Uterus (tissue), 2 donors: ENCODE results near the gene BCAS3.

Experiments
- CTCF ChIP-seq, 4 experiments: fragments of 200-600 bp in 2 of 4; fragments of 450-650 bp in 2 of 4; sonication (generic) in 2 of 4; IDR thresholded peaks; one replicate each; pipeline ENCODE4 v1.5.1; 2016 to 2019; ENCODE audit warnings: antibody characterized with exemption in 4 of 4, mild to moderate bottlenecking in 2 of 4, moderate library complexity in 1 of 4
- POLR2A ChIP-seq, 2 donors: fragments of 450-650 bp; IDR thresholded peaks; one replicate each; pipeline ENCODE4 v1.6.1; 2016; ENCODE audit warnings: antibody characterized with exemption in 2 of 2, mild to moderate bottlenecking in 1 of 2, moderate library complexity in 1 of 2

GRCh38 chr17:61205401-61205800 lies 527.8 kb downstream of the BCAS3 start:
- no peak for TF ChIP-seq CTCF (IDR thresholded peaks at IDR 0.05)
- TF ChIP-seq POLR2A (IDR thresholded peaks at IDR 0.05): no peak
